ENCODE measurements around the gene GARIN5B.
A peak's percentile ranks its signal among the peaks of the same experiment; 100 is the strongest.

The GARIN5B gene

GRCh38 chr19:55353803-55354697 is 9.0 kb downstream of the GARIN5B start:
- H3K4me3 ChIP-seq = peak overlapping the region in 6 of 7 experiments; percentile 17 to 41 (median 30)
- H3K27ac ChIP-seq = peak overlapping the region in 2 of 21 experiments; percentile 9 to 16

DNA sequence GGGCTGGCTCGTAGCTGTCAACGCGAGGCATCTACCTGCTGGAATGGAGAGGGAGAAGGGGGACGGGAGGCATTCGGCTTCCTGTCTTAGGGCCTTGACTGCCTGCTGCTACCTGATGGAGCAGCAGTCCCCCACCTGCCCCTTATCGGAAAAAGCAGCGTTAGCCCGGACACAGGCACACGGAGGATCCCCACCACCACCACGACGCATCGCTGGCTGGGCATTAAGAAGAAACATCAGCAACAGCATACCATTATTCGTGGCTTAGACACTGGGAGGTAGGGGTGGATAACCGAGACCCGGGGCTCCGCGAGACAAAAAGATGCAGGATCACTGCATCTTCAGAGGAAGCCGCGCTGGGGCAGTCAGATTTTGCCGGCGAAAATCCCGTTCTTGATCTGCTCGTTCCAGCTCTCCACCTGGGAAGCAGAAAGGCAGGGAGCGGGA is 9.7 kb downstream of the GARIN5B start:
- Histone ChIP-seq H3K27ac (peak overlapping the region in 1 of 21 experiments; percentile 16), H3K4me3 (peak overlapping the region in 6 of 7 experiments; percentile 17 to 41 (median 30))

DNA sequence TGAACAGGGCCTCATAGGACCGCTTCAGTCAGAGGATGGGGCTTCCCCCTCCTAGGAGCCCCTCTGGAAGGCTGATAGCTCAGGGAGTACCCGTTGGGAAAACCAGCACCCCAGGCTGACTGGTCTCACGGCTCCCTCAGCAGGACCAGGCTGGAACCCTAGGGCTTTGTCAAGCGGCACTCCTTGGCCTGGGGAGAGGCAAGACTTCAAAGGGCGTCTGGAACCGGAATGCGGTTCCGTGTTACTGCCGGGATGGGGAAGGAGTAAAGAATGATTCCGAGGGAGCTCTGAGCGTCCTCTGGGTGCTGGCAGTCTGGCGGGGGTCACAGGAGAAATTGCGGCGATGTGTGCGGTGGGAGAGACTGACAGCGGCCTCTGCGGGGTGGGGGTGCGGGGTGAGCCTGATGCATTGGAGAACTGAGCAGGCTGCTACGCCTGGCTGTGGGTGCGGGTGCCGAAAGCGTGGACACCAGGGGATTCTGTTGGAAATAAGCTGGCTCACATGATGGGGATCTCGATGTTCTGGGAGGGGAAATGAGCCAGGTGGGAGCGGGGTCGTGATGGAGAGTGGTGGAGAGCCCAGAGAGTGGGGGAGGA is 10.4 kb downstream of the GARIN5B start:
- no peak overlapping the region for H3K27ac ChIP-seq
- H3K4me3 ChIP-seq = no peak overlapping the region

GRCh38 chr19:55352040-55352439 is 11.0 kb downstream of the GARIN5B start:
- H3K27ac ChIP-seq = no peak overlapping the region
- no peak overlapping the region for H3K4me3 ChIP-seq

DNA sequence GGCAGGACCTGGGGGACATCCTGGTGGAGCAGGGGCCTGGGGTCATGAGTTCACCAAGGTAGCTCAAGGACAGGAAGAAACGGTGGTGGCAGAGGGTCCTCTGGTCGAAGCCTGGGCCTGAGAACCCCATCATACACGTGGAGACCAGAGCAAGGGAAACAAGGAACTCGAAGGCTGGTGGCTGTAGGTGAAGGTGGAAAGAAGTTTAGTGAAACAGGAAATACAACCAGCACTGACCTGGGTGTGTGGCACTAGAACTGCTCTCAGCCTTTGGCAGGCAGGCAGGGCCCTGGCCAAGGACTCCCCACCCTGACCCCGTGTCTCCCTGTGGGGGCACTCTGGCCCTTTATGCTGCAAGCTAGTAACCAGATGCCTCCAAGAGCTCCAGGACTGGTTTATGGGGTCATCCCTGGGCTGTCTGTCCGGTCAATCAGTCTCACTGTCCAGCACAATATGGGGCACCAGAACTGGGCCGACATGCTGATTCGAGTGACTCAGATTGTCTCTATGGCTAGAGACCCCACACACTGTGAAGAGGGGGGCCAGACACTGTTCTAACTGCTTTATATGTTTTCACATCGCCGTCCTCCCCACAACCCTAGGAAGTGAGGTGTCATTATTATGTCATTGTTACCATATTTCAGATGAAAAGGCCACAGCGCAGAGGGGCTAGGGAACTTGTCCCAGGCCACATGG is 12.3 kb downstream of the GARIN5B start:
- no peak overlapping the region for H3K27ac ChIP-seq
- H3K4me3 ChIP-seq = no peak overlapping the region

- Histone ChIP-seq H3K27ac (no peak overlapping the region), H3K4me3 (no peak overlapping the region)
These were observed 14.6 kb downstream of the GARIN5B start for GRCh38 chr19:55348317-55349034.

GRCh38 chr19:55347442-55348009 is 15.5 kb downstream of the GARIN5B start:
- Histone ChIP-seq H3K4me3 (no peak overlapping the region), H3K27ac (no peak overlapping the region)

DNA sequence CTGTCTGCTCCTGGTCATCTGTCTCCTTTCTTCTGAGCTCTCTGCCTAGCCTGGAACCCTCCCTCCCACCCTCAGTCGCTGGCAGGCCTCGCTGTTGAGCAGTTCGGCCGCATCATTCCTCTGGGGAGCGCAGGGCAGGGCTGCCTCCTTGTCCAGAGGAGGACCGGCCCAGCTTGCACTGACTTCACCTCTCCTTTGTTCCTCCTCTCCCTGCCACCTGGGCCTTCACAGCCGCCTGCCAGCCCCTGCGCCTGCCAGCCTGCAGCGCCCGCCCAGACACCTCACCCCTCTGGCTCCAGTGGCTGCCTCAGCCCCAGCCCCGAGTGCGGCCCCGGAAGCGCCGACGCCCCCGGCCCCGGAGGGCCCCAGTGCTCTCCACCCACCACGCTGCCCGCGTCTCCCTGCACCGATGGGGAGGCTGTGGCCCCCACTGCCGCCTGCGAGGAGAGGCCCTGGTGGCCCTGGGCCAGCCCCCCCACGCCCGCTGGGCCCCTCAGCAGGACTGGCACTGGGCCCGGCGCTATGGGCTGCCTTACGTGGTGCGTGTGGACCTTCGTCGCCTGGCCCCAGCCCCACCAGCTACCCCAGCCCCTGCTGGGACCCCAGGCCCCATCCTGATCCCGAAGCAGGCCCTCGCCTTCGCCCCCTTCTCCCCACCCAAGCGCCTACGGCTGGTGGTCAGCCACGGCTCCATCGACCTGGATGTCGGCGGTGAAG is 16.2 kb downstream of the GARIN5B start:
- no peak overlapping the region for H3K4me3 ChIP-seq
- H3K27ac ChIP-seq = no peak overlapping the region

- Histone ChIP-seq H3K27ac (no peak overlapping the region), H3K4me3 (no peak overlapping the region)
These were observed 17.0 kb downstream of the GARIN5B start for GRCh38 chr19:55345818-55346724.

DNA sequence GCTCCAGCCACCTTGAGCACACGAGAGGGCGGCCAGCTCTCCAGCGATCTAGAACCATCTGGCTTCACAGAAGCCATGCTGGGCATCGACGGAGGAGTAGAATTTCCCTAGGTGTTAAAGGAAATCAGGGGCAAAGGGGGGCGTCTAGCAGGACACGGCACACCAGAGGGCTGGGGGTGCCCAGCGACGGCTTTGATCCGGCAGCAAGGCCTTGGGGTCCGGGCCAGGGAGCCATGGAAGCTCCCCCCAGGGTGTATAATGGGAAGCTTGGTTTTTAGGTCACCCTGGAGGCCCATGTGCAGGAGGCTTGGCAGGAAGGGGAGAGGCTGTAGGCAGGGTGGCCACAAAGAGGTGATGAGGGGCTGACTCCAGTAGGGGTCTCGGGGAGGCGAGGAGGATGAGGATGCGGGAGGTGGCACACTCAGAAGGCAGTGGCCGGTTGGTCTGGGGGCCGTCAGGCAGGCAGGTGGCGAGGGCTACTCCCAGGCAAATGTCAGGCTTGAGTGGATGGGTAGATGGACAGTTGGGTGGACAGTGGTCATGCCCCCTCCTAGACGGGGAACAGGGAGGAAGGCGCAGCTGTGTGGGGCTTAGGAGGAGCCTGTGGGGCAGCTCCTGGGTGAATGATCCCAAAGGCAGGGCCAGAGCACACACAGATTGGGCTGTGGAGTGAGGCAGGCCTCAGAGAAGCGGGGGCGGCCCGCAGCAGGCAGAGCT is 17.8 kb downstream of the GARIN5B start:
- no peak overlapping the region for H3K27ac ChIP-seq
- H3K4me3 ChIP-seq = no peak overlapping the region

DNA sequence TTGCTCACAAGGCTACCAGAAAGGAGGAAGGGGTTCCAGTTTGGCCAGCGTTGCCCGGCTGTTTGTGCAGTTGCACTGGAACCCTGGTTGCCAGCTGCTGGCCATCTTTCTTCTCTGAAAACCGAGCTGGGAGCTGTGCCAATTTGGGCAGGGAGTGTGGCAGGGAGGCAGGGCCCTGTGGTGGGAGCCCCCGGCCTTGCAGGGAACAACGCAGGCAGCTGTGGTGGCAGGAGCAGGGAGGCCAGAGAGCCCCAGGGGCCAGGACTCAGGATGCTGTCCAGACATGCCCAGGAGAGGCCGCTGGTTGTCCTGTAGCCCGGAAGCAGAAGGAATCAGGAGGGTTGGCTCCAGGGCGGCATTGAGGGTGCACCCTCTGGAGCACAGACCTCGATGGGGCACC is 18.6 kb downstream of the GARIN5B start:
- no peak overlapping the region for H3K4me3 ChIP-seq
- no peak overlapping the region for H3K27ac ChIP-seq

- peak overlapping the region in 3 of 7 experiments; percentile 70 to 81 (median 74) for H3K4me3 ChIP-seq
- peak overlapping the region in 1 of 21 experiments; percentile 14 for H3K27ac ChIP-seq
These were observed 21.2 kb downstream of the GARIN5B start for GRCh38 chr19:55341595-55342531.

GRCh38 chr19:55341171-55341588 is 21.9 kb downstream of the GARIN5B start:
- Histone ChIP-seq H3K4me3 (peak overlapping the region; percentile 49 to 88 (median 74)), H3K27ac (peak overlapping the region in 16 of 21 experiments; percentile 91 to 99 (median 95))

DNA sequence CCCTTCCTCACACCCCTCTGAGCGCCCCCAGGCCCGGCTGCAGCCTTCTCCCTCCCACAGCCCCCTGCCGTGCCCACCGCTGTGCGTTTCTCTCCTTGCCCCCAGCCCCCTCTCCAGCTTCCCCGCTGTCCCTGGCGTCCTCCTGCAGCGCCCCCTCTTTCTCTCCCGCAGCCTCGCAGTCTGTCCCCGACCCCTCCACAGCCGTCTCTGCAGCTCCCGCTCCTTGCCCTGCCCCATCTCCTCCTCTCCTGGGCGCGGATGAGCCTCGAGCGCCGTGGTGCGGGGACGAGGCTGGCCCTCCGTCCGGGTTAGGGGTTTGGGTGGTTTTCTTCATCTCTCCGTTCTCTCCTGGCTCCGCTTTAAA is 22.3 kb downstream of the GARIN5B start:
- peak overlapping the region in 20 of 21 experiments; percentile 74 to 99 (median 95) for H3K27ac ChIP-seq
- peak overlapping the region; percentile 49 to 88 (median 74) for H3K4me3 ChIP-seq

- Histone ChIP-seq H3K4me3 (peak overlapping the region; percentile 49 to 88 (median 74)), H3K27ac (peak overlapping the region; percentile 74 to 99 (median 95))
These were observed 22.9 kb downstream of the GARIN5B start for GRCh38 chr19:55339889-55340783.
